GM12864 (cell line): Measurements from ENCODE around the gene SPOCD1.
"Not testable (repeated sequence)": the region's sequence is repeated elsewhere in the genome, so short reads cannot be mapped to it uniquely, and the experiment has no call there.

ENCODE experiments used
- DNase-seq: peaks from one replicate; pipeline ENCODE4 v3.0.0-alpha.2; 2011; ENCODE audit warnings: low read depth
- H3K4me3 ChIP-seq: 2 replicates; pipeline ENCODE4 v1.5.1; 2011; ENCODE audit warnings: mild to moderate bottlenecking, low read depth, low read length, control low read depth
- CTCF ChIP-seq: IDR thresholded peaks from 2 replicates; pipeline ENCODE4 v1.5.1; 2011; ENCODE audit warnings: low read depth, mild to moderate bottlenecking, moderate library complexity, low read length, control low read depth, inconsistent platforms; ENCODE audit errors: missing control alignments

SPOCD1 gene

GRCh38 chr1:31830511-31830910 lies 14.7 kb upstream of the SPOCD1 start:
- no peak for TF ChIP-seq CTCF
- H3K4me3 ChIP-seq: no peak overlapping the region
- no peak for DNase-seq

- no peak overlapping the region for H3K4me3 ChIP-seq
- no peak for DNase-seq
- TF ChIP-seq CTCF: no peak
These were observed 14.2 kb upstream of the SPOCD1 start for GRCh38 chr1:31830065-31830464.

GRCh38 chr1:31828926-31829690 lies 13.3 kb upstream of the SPOCD1 start:
- no peak for DNase-seq
- no peak for TF ChIP-seq CTCF
- no peak overlapping the region for H3K4me3 ChIP-seq

GRCh38 chr1:31828341-31828740 lies 12.5 kb upstream of the SPOCD1 start:
- no peak for DNase-seq
- H3K4me3 ChIP-seq: no peak overlapping the region
- no peak for TF ChIP-seq CTCF

GRCh38 chr1:31823780-31824179 lies 8.0 kb upstream of the SPOCD1 start:
- TF ChIP-seq CTCF: no peak
- H3K4me3 ChIP-seq: no peak overlapping the region

GRCh38 chr1:31822766-31823165 lies 6.9 kb upstream of the SPOCD1 start:
- TF ChIP-seq CTCF: no peak
- DNase-seq: no peak
- no peak overlapping the region for H3K4me3 ChIP-seq

More at GRCh38 chr1:31823780-31824179, 8.0 kb upstream of the SPOCD1 start:
- no peak for DNase-seq

- not testable (repeated sequence) for H3K4me3 ChIP-seq, DNase-seq
These were observed 4.4 kb upstream of the SPOCD1 start for GRCh38 chr1:31820196-31820595.
